Fibroblast of skin of scalp (primary cell): ENCODE measurements around the gene PDCD4. TPM values are rescaled to one million over a fixed set of nuclear protein-coding genes. Genes with fewer than 3 reads are reported as not detected.

Experiments used
- DNase-seq: peaks from one replicate; pipeline ENCODE4 v3.0.0-alpha.2; 2013
- polyA plus RNA-seq, 2 experiments: library from polyadenylated mRNA; unstranded; fragments of 120-200 nt; gene quantifications; one replicate each; pipeline ENCODE4 v1.2.1, GENCODE V29; 2013; ENCODE audit not compliant: insufficient read length in 2 of 2

Gene PDCD4
- polyA plus RNA-seq (2013, experiment 1 of 2; ENCODE audit: insufficient read length): 61.9 TPM
- polyA plus RNA-seq (2013, experiment 2 of 2; ENCODE audit: insufficient read length): 69.5 TPM

DNA sequence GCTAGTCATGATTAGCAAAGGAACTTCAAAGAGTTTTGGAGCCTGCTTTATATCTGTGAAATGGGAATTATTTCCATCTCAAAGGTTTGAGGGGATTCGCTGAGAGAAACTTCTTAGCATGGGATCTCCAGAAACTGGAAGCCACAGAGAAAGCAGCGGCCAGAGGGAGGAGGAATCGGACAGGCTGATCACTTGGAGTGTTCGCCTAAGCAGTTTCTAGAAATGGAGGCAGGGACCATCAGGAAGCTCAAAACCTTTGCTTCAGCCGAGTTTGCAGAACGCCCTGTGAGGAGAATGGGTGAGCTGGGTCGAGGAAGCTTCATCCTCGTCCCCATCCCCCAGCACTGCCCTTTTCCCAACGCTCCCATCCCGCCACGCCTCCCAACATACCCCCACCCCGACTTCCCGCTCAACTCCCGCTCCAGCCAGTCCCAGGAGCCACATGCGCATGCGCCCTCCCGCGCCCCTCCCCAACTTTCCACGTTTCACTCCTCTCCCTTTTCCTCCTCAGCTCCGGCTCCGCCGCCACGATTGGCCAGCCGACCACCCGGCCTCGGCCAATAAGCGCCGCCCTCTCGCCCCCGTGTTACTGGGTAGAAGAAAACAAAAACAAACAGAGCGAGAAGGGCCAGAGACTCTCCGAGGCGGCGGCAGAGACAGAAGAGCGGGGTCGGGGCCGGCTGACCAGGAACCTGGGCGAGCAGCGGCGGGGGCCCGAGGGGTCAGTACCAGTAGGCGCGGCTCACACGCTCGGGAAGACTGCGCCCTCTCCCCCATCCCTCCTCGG is at the start of gene PDCD4:
PDCD4 (plus strand) TSS at position 631 of the 787 bp plus-strand sequence. CDS start 4,100 bp downstream, outside the sequence.
- DNase-seq: peak; percentile 99

DNA sequence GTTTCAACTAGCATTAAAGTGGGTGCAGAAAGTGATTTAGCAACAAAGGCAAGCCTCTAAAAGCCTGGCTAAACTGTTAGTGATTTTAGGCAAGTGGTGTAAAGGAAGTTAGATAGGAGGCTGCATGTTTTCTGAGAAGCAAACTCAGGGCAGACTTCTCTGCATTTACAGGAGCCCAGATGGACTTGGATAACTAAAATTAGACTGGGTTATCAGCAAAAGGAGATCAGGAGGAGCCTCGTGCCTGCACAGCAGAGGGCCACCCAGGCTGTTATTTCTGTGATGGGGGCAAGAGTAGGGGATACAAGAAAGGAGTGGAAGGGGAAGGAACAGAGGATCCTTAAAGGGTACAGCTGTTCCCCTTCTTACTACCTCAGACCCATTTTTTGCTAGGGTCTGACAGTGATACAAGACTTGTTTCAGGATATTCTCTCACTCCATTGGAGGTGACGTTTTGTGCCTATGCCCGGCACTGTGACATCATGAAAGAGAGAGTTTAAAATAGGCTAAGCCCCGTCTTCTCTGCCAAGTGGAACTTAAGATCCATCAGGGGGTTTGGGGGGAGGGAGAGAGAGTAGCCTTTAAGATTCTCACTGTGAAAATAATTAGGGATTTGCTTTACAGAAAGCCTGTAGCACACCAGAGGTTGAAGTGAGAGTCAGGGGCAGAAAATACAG is 49.6 kb upstream of the PDCD4 start:
- no peak for DNase-seq

DNA sequence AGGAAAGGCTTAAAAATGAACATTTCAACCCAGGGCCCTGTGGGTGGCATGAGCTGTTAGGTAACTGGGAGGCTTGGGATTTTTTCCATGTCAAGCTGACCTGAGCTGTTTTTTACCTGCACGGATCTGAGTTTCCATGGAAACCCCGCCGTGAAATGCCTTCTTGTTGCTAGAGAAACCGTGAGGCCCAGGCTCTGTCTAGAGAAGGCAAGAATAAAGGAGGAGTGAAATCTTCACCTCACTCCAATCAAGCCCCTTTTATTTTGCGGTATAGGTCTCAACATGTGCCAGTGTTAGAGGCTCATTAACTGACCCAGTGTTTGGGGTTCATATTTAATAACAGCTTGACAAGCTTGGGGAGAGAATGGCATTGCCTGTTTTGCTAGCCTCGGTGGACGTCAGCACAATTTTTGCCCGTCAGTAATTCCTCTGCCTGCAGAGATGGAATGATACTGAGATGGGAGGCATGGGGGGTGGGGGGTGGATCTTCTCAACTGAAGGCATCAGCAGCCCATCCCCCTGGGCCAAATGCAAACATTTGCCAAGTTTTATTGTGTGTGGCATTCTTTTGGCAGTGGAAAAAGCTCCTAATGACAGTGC is 48.9 kb upstream of the PDCD4 start:
- DNase-seq: peak; percentile 15

DNA sequence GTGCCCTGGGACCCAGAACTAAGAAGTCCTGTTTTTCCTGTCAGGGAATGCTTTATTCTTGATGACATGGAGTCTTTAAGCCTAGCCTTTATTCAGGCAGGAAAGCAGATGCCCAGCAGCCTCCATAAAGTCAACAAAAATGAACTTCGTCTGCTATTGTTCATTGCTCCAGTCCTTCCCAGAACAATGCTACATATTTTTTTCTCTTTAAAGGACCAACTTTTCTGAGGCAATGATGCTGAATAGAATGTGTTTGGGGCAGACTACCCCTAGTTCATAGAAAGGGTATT is 47.6 kb upstream of the PDCD4 start:
- DNase-seq: no peak

DNA sequence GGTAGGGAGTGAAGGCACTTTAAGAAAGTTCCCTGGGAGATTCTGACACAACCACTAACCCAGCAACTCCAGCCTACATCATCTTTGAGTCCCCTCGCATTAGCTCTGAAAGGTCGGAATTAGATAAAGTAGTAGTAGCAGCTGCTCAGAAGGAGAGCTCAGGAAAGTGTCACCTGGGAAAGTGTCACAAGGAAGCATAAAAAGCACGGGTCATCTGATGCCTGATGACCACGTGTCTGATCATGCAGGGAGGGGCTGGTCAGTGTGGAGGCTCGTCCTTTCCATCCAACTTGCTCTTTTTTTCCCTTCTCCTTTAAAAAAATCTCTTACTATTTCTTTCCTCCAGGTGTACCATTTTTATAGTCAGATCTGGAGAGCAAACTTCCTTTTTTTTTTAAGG is 47.1 kb upstream of the PDCD4 start:
- no peak for DNase-seq

DNA sequence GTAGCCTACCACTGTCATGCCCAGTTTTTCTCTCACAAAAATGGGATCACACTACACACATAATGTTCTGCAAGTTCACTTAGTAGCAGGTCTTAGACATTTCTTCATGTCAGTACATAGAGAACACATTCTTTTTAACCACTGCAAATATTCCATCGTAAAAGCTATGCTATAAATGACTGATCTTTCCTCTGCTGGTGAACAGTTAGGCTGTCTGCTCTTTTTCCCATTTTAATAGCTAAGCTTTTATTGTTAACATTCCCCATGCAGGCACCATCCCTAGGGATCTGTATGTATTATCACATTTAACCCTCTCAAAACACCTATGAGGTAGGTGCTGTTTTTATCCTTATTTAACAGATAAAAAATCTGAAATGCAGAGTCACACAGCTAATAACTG is 46.2 kb upstream of the PDCD4 start:
- DNase-seq: no peak

DNA sequence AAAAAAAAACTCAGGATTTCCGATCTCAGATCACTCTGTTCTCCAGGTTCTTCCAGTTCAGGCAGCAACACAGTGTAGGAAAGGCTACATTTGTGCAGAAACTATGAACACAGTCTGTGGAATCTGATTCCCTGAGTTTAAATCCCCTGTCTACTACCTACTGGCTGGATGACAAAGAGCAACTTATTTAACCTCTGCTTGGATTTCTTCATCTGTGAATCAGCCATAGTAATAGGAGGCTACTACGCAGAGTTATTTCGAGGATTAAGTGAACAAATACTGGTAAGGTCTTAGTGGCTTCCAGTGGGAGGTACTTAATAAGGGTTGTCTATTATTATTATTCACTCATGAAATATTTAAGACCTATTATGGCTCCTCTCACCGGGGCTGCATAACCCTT is 44.3 kb upstream of the PDCD4 start:
- peak; percentile 26 for DNase-seq

DNA sequence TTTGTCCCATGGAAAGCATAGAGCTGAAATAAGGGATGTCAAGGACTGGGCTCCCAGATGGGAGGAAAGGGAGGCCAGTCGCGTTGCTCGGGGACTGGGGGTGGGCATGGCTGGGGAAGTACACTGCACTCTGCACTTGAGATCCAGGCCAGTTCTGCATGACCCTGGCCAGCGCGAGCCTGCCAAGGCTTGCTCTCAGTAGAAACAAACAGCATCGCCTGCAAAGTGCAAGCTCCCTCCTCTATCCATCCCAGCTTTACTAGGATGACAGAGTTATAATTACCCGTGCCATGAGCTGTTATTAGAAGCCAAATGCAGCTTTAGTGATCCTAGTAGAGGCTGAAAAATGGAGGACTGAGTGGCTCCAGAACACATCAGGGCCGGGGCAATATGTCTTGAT is 43.9 kb upstream of the PDCD4 start:
- no peak for DNase-seq

DNA sequence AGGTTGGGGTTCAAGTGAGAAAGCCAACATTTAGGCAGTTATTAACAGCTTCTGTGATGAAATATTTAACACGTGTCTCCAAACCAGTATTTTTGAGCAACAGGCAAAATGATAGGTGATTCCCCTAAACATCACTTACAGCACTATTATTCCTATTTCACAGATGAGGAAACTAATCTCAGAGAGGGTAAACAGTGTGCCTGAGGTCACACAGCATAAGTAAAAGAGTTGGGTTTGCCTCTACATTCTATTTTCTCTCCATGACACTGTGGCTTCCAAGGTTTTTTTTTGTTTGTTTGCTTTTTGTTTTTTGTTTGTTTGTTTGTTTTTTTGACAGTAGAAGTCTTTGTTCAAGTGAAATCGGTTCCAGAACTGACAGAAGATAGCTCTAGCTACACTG is 43.2 kb upstream of the PDCD4 start:
- no peak for DNase-seq

DNA sequence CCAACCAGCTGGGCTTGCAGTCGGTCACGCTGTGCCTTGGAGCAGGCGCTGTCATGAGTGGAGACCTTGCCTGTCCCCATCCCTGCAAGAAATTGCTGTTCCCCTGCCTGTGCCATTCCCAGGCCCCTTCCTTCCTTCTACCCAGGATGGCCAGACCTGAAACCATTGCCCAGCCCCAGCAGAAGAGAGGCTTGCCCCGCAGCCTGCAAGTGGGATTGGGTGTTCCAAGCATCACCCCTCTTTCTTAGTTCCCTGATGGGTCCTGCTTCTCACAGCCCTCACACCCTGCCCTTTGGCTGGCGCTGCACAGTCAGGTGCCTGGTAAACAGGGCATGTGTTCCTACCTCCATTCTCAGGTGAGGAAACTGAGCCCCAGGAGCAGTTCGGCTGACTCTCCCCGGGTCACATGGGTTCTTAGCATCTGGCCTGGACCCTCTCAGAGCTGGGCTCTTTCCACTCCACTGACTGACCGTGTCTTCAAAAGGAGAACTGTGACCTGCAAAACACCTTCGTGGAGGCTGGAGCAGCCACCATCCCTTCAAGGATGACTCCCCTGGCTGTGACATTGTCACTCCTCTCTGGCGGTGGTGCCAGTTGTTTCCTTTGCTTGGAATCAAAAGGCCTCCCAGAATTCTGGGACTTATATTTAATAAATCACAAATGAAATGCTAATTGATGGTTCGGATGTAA is 41.9 kb upstream of the PDCD4 start:
- DNase-seq: no peak

DNA sequence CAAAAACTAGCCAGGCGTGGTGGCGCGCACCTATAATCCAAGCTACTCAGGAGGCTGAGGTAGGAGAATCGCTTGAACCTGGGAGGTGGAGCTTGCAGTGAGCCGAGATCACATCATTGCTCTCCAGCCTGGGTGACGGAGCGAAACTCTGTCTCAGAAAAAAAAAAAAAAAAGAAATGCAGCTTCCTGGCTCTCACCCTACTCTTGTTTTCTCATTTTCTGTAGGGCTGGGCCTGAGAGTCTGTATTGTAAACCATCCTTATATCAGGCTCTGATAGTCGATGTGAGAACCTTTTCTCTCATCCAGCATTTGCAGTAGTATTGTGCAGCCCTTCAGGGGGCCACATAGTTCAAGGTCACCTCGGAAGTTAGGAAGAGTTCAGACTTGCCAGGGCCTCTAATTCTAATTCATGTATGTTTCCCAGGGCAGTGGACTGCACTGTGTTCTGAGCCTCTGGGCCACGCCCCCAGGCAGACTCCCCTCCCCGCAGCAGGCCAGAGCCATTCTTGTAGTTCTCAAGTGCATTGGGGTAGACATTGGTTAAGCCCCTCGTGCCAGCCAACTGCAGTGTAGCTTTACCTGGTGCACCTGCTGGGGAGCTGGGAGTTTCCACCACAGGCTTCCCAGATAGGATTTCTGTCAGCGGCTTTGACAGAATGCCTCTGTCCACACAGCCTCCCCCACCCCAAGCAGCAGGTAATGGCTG is 38.3 kb upstream of the PDCD4 start:
- DNase-seq: no peak

DNA sequence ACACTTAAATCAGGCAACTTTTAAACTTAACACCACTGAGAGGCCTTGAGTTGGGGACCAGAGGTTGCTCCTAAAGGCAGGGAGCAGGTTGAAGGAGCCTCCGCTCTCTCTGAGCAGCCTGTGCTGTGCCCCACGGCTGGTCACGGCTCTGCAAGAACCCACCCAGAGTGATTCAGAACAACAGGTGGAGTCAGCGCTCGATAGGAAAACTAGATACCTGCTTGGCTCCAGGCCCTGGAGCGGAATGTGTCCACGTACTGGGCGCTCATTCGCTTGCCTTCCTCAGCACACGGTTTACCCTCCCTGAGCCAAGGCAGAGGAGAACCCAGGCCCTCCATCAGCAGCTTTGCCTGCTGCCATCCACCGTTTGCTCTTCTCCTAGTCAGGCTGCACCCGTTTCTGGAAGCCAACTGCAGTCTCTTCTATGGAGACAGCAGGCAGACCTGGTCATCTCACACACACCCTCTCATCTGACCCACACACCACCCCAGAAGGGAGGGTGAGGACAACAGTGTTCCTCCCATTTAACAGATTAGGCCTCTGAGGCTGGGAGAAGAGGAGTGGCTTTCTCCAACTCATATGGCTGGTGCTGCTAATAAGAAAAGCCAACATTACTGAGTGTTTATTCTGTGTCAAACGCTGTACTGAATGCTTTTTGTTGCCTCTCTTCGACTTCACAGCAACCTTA is 37.6 kb upstream of the PDCD4 start:
- DNase-seq: no peak

DNA sequence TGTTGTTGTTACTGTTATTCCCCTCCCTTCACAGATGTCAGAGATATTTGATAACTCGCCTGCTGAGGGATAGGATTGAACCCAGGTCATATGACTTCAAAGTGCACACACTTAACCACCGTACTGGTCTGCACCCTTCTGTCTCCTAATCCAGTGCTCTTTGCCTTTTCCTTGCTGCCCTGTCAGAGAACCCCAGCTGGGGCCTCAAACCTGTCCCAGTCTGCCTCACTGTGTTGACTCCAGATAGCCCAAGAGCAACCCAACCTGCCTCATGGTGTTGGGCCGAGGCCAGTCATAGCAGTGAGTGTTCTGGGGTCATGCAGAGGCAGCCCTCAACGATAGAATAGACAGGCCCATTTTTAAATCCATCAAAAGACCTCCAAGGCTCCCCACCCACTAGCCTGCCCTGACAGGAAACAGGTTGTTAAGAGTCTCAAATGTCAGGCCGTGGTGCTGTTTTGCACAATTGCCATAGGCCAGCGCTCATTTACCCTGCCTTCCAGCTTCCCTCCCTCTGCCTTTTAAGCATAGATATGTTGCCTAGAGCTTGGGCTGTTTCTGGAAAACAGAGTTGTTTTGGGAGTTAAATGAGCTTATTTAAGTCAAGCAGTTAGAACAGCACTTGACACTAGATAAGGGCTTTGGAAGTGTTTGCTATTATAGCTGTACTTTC is 37.0 kb upstream of the PDCD4 start:
- no peak for DNase-seq

DNA sequence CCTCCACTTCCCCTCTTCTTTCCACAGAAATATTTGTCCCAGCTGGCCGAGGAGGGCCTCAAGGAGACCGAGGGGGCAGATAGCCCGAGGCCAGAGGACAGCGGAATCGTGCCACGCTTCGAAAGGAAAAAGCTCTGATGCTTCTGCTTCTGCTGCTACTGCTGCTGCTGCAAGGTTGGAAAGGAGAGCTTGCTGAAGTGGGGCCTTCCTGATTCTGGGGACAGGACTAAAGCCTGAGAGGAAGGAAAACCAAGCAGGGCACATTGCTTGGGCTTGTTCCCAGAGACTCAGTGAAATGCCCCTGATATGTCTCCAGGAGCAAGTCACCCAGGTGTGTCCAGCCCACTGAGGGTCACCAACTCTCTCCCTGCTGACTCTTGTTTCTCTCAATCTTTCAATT is 35.9 kb upstream of the PDCD4 start:
- DNase-seq: no peak

DNA sequence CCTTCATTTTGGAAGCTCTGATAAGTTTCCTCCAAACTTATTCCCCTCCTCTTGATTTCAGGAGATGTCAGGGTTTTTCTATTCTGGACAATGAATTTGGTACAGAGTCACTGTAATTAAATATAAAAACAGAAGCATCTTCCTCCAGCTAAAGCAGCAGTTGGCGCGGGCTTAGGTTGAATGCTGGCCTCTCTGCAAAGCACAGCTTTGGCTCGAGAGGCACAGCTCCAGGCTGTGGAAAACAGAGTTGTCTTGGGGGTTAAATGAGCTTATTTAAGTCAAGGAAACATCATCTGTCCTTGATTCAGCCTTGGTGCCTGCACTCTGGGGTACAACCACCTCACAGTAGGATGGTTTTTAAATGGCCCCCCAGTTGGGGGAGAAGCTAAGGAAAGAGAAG is 35.0 kb upstream of the PDCD4 start:
- DNase-seq: no peak

DNA sequence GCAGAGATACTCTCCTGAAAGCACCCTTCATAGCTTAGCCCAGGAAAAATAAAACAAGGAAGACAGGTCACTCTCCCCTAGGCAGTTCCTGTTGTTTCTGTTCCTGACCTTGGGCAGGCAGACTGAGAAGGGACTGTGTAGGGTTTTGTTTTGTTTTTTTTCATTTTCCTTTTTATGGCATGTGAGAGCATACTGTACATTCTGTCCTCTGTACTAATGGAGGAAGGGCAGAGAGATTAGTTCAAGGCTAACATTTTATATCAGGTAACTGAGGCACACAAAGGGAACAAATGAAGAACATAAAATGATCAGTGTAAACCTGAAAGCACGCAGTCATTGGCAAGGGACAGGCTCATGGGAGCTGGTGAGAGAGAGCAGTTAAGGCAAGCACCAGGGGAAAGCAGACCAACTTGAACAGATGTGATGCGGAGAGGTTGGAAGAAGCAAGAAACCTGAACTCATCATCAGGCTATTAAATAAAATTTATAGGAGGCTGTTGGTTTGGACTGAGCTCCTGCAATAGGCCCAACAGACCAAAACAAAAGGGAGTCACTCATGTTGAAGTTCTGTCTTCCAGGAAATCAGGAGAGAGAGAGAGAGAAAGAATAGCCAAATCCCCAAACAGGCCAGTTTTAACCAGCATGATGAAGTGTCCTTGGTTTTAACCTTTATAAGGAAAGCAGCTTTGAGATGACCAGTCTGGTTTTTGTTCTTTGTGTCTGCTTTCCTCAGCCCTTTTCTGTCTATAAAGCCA is 34.1 kb upstream of the PDCD4 start:
- no peak for DNase-seq

DNA sequence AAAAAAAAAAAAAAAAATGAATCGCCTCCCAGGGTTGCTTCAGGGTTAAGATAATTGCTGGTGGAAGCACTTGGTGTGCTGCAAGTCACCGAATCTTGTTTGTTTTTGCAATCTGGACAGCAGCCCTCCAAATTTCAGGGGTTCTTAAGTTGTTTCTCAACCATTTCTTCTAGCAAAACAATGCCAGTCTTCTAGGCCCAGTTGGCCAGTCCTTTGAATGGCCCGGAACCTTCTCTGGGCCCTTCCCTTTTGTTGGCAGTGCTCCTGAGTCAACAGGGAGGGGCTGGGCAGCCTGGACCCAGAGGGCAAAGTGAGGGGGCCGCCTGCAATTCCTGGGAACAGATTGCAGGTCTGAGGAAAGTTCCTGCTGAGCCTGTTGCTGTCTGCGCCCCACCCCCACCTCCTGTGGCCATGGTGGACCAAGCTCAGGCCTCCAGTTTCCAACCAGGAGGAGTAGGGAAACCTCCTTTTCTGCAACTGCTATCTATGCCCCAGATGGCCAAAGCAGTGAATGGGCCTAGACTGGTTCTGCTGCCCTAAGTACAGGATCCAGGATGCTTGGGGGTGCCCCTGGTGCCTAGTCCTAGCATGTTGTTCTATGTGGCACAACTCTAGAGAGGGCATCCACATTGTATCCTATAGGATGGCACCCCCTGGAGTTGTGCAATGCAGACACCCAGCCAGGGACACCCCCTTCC is 31.4 kb upstream of the PDCD4 start:
- DNase-seq: no peak

DNA sequence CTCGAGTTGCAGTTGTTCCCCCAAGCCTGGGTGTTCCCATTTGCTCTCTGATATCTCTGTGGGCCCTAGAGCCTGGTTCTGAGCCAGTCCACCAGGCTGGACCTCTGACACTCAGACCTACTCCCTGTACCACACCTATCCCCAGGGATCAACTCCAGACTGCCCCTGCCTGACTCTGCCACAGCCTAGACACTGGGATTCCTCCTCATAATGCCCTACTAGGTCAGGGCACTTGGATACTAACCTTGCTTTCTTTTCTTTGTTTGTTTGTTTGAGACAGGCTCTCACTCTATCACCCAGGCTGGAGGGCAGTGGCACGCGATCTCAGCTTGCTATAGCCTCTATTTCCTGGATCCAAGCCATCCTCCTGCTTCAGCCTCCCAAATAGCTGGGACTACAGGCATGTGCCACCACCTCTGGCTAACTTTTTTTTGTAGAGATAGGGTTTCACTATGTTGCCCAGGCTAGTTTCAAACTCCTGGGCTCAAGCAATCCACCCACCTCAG is 30.8 kb upstream of the PDCD4 start:
- no peak for DNase-seq

DNA sequence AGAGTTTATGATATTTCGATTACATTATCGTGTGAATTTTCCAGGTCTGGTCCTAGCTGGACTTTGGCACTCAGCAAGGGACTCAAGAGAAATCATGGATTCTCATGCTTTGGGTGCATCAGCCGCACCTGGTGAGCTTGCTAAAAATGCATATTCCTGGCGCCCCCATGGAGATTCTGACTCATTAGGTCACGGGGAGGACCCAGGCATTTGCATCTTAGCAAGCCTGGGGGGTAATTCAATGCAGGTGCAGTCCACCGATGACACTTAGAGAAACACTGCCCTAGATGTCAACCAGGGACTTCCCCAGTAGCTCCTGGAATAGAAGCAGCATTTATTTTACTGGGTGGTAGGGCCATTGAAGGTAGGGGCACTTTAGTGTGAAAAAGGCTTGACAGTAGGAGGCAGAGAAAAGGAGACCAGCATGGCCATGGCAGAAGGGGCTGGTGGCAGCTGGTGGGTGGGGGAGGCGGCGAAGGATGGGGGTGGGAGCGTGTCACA is 29.9 kb upstream of the PDCD4 start:
- DNase-seq: no peak
